ENCODE data around the gene ALDH1A1.

GRCh38 chr9:72913382-72914009, 39.4 kb downstream of the ALDH1A1 start:
- no peak for TF ChIP-seq CTCF (IDR thresholded peaks at IDR 0.05; ENCODE audit: insufficient read depth, low read depth, low read length)
- no peak for TF ChIP-seq EZH2 (IDR thresholded peaks at IDR 0.05; ENCODE audit: insufficient read depth, low read length)

Measured in astrocyte (in vitro differentiated cells and primary cell).